Lung (tissue), 12 donors: ENCODE data around the gene ELOVL5. TPM values are rescaled to one million over a fixed set of nuclear protein-coding genes. Genes with fewer than 3 reads are reported as not detected.

Source experiments
- ATAC-seq: fragments of 200-7000 bp; cut with Tn5 transposase; one replicate; pipeline ENCODE4 v1.9.1; 2020; ENCODE audit warnings: moderate number of reproducible peaks; ENCODE audit not compliant: insufficient read depth, low FRiP score
- DNase-seq, 3 donors: peaks; one replicate each; pipeline ENCODE4 v3.0.0-alpha.2; 2013 to 2017
- H3K27ac ChIP-seq, 2 donors: one replicate each; pipeline ENCODE4 v1.5.1; 2013; ENCODE audit warnings: mild to moderate bottlenecking in 2 of 2, moderate library complexity in 2 of 2, control low read depth in 1 of 2, inconsistent platforms in 1 of 2, low read depth in 1 of 2, low read length in 1 of 2
- H3K27me3 ChIP-seq, 3 donors: one replicate each; pipeline ENCODE4 v1.5.1; 2013; ENCODE audit warnings: low read length in 2 of 3; ENCODE audit not compliant: control insufficient read depth in 3 of 3, insufficient read depth in 3 of 3
- H3K36me3 ChIP-seq, 4 donors: one replicate each; pipeline ENCODE4 v1.5.1; 2013; ENCODE audit warnings: low read length in 4 of 4, mild to moderate bottlenecking in 1 of 4, moderate library complexity in 1 of 4; ENCODE audit not compliant: control insufficient read depth in 4 of 4, insufficient read depth in 4 of 4
- H3K4me1 ChIP-seq, 5 donors: one replicate each; pipeline ENCODE4 v1.5.1; 2013; ENCODE audit warnings: low read length in 5 of 5, mild to moderate bottlenecking in 2 of 5, moderate library complexity in 1 of 5; ENCODE audit not compliant: control insufficient read depth in 5 of 5, insufficient read depth in 5 of 5
- H3K4me3 ChIP-seq: one replicate; pipeline ENCODE4 v1.5.1; 2013; ENCODE audit warnings: mild to moderate bottlenecking, control low read depth, moderate library complexity
- H3K9ac ChIP-seq, 2 donors: one replicate each; pipeline ENCODE4 v1.5.1; 2013; ENCODE audit warnings: low read length in 2 of 2, control low read depth in 1 of 2; ENCODE audit not compliant: insufficient read depth in 1 of 2
- H3K9me3 ChIP-seq, 4 donors: one replicate each; pipeline ENCODE4 v1.5.1; 2013; ENCODE audit warnings: low read length in 3 of 4, mild to moderate bottlenecking in 1 of 4, moderate library complexity in 1 of 4; ENCODE audit not compliant: control insufficient read depth in 4 of 4, insufficient read depth in 3 of 4
- WGBS, 2 donors: extraction: QIAGEN DNeasy Blood & Tissue Kit; methylation state at CpG; one replicate each; pipeline ENCODE4 v1.1.7; 2013; 5-methylcytosine and 5-hydroxymethylcytosine counted together
- polyA plus RNA-seq, 2 donors: library from polyadenylated mRNA; stranded (reverse); fragments of 200-250 nt; gene quantifications; one replicate each; pipeline ENCODE4 v1.2.1, GENCODE V29; 2013
- total RNA-seq, 2 donors: library from RNA; depleted of rRNA in 1 of 2; stranded (reverse); fragments of >200 nt in 1 of 2; gene quantifications; one replicate each; pipeline ENCODE4 v1.2.1, GENCODE V29; 2014 to 2021
- TF ChIP-seq, protein P1 (sequence below): IDR thresholded peaks from 2 replicates; pipeline ENCODE4 v1.5.1; 2012; ENCODE audit warnings: mild to moderate bottlenecking; ENCODE audit errors: control extremely low read depth, extremely low read depth
- donor health status: control.
- donor health status: control.
- donor health status: Bipolar disorder and iron deficiency.
- donor health status: healthy.
- donor health status: DM: yes; HTN: yes; CAD: no.

Gene ELOVL5
- total and polyA plus RNA-seq, 4 donors = 37.7 to 95.6 (median 89.9) TPM

DNA sequence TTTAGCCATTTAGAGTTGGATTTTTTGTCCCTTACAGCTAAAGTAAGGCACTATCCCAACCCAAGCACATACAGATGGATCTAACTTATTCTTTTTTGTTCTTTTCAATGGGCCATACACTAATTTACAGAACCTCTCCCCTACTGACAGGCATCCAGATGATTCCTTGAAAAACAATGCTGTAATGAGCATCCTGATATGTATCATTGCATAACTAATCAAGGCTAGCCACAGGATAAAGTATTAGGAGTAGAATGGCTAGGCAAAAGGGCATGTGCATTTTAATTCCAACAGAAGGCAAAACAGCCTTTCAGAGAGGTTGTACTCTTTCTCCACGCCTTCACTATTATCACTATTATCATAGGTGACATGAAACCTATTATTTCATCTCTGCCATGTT lies 54.1 kb downstream of the ELOVL5 start:
- WGBS, 2 donors = 98 to 100% methylated on average over 1 of the region's 1 CpG
- TF ChIP-seq, protein P1, sequence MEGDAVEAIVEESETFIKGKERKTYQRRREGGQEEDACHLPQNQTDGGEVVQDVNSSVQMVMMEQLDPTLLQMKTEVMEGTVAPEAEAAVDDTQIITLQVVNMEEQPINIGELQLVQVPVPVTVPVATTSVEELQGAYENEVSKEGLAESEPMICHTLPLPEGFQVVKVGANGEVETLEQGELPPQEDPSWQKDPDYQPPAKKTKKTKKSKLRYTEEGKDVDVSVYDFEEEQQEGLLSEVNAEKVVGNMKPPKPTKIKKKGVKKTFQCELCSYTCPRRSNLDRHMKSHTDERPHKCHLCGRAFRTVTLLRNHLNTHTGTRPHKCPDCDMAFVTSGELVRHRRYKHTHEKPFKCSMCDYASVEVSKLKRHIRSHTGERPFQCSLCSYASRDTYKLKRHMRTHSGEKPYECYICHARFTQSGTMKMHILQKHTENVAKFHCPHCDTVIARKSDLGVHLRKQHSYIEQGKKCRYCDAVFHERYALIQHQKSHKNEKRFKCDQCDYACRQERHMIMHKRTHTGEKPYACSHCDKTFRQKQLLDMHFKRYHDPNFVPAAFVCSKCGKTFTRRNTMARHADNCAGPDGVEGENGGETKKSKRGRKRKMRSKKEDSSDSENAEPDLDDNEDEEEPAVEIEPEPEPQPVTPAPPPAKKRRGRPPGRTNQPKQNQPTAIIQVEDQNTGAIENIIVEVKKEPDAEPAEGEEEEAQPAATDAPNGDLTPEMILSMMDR = no peak
- DNase-seq = no peak
- no peaks in the 10 kb centered on the region for H3K27me3 ChIP-seq
- H3K4me1 ChIP-seq = peaks cover 0 to 9% (median 6%) of the 10 kb centered on the region in 5 donors
- H3K27ac ChIP-seq = no peak overlapping the region
- no peak overlapping the region for H3K9ac ChIP-seq
- ATAC-seq = no peak
- peaks cover 0 to 17% (median 6%) of the 10 kb centered on the region in 4 donors for H3K36me3 ChIP-seq
- H3K9me3 ChIP-seq = no peaks in the 10 kb centered on the region
- H3K4me3 ChIP-seq = no peak overlapping the region

DNA sequence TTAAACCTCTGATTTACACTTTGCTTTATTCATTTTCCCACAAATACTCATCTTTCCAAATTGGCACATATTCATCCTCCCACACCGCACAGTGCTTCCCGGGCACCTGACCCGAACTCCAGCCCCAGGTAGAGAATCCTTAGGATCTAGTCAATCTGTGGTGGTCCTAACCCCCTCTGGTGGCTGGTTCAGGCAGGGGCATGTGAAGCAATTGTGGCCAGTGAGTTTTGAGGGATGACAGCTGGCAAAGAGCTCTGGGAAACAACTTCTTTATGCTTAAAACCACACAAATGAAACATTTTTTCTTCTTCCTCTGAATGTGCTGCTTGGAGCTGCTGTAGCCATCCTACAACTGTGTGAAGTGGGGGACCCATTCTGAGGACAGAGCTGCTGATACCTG lies 54.7 kb downstream of the ELOVL5 start:
- 89 to 94% methylated on average over 3 of the region's 3 CpGs for WGBS, 2 donors
- Histone ChIP-seq H3K27ac (no peak overlapping the region), H3K4me1 (peaks cover 0 to 8% (median 5%) of the 10 kb centered on the region in 5 donors), H3K36me3 (peaks cover 0 to 17% (median 6%) of the 10 kb centered on the region in 4 donors), H3K4me3 (no peak overlapping the region), H3K9ac (no peak overlapping the region), H3K9me3 (no peaks in the 10 kb centered on the region), H3K27me3 (no peaks in the 10 kb centered on the region)
- peak; percentile 55 to 59 (median 59) for DNase-seq
- TF ChIP-seq, protein P1 = no peak
- no peak for ATAC-seq

DNA sequence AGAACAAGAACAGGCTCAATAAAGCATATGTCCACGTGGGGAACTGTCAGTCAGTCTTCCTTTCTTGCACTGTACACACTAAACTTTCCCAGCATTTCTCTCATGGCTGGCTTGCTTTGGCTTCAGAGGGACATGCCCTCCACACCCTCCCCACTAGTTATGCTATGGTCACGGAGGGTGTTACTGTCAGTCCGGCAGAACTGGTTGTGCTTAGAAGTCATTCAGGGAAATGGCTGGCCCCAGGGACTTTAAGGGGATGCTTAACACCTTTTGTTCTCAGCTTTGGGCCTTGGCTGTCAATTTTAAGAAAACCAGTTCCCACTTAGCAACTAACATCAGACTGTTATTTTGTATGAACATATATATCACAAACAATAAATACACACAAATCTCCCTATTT lies 55.1 kb downstream of the ELOVL5 start:
- 78 to 87% methylated on average over 3 of the region's 3 CpGs for WGBS, 2 donors
- Histone ChIP-seq H3K9me3 (no peaks in the 10 kb centered on the region), H3K36me3 (peaks cover 0 to 17% (median 6%) of the 10 kb centered on the region in 4 donors), H3K27me3 (no peaks in the 10 kb centered on the region), H3K9ac (no peak overlapping the region), H3K27ac (no peak overlapping the region), H3K4me3 (no peak overlapping the region), H3K4me1 (peaks cover 0 to 8% (median 5%) of the 10 kb centered on the region in 5 donors)
- no peak for ATAC-seq
- TF ChIP-seq, protein P1 = no peak
- no peak for DNase-seq
